ENCODE data around the gene ECE2.

ECE2 gene

GRCh38 chr3:184240384-184241140 lies 35.3 kb upstream of the ECE2 start:
- in situ Hi-C loops (cut with MboI; ENCODE audit: low sequenced_read_pairs) = no loop called here

- in situ Hi-C loops (cut with MboI; ENCODE audit: low sequenced_read_pairs) = no loop called here
Observed at GRCh38 chr3:184241141-184241446, 34.7 kb upstream of the ECE2 start.

- in situ Hi-C loops (cut with MboI; ENCODE audit: low sequenced_read_pairs) = no loop called here
Observed at GRCh38 chr3:184241447-184242296, 34.1 kb upstream of the ECE2 start.

GRCh38 chr3:184242297-184242685 lies 33.5 kb upstream of the ECE2 start:
- in situ Hi-C loops (cut with MboI; ENCODE audit: low sequenced_read_pairs) = no loop called here

DNA sequence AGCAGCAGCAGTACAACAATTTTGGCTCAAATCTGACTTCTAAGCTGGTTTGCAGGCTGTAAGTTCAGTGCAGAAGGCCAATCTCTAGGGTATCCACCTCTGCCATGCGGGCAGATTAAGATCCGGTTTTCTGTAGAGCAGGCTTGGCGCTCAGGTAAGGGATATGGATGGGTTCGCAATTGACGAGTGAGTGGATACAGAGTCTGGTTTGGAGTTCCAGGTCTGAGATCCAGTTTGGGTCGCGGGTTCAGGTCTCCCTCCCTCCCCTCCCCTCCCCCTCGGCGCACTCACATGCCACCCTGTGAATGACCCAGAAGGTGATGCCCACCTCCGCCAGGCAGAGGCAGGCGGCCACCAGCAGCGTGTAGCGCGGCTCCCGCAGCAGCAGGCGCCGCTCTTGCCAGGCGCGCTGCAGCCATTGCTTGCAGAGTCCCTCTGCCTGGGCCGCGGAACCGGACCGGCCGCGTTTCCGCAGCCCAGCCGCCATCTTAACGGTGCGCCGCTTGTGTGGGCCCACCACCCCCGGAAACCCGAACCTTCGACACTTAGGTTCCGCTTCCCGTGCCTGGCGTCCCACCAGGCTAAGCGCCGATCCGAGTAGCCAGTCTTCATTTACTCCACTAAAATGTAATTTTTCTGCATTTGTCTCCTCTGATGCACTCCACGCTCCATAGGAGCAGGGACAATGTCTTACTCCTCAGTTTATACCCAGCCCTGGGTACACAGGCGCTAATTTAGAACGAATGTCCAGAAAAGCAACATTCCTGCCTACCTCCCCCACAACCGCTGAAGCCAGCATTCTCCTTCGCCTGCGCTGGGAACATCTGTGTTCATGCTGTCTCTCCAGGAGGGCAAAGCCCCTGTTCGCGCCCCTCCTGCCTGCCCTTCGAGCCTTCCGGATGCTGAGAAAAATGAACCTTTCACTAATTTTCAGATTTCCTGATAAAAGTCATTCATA lies 27.1 kb upstream of the ECE2 start, which contains the start of gene ALG3:
ALG3 (minus strand) TSS at position 509 of the 958 bp plus-strand sequence; CDS start at position 487, 22 bp downstream.
- in situ Hi-C loops (cut with MboI; ENCODE audit: low sequenced_read_pairs) = no loop called here

GRCh38 chr3:184249412-184250166 lies 26.2 kb upstream of the ECE2 start, which contains the start of gene EEF1AKMT4:
Gene EEF1AKMT4 (plus strand): TSS chr3:184249672. CDS start chr3:184249695, 23 bp downstream.
- in situ Hi-C loops (cut with MboI; ENCODE audit: low sequenced_read_pairs) = no loop called here

- in situ Hi-C loops (cut with MboI; ENCODE audit: low sequenced_read_pairs) = no loop called here
Observed at GRCh38 chr3:184250167-184250828, 25.5 kb upstream of the ECE2 start.

DNA sequence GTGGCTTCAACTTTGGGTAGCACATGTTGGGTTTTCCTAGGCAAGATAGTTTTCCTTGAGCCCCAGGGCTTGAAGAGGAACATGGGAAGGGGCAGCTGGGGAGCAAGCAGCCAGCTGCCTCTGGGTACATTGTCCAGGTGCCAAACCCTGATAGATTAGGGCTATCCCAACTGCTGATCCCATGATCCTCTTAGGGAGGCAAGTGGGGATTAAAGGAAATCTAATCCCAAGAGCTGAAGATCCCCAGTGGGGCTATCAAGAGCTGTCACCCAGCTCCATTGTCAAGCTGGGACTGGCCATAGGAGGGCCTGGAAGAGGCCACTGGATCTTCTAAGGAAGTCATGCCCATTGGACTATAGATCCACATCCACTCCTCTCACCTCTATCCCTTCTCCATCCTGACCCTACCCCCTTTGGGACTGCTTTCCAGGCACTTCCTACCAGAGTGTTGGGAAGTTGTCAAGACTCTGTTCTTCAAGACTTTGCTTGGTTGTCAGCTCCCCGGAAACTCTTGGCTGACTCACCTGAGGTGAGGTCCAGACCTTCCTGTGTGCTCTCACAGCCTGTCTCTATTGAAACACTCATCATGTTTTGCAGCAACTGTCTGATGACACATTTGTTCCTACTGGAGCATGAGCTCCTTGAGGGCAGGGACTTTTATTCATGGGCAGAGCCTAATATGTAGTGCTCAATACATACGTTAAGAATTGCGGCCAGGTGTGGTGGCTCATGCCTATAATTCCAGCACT lies 20.4 kb upstream of the ECE2 start:
- in situ Hi-C loops (cut with MboI; ENCODE audit: low sequenced_read_pairs) = no loop called here

DNA sequence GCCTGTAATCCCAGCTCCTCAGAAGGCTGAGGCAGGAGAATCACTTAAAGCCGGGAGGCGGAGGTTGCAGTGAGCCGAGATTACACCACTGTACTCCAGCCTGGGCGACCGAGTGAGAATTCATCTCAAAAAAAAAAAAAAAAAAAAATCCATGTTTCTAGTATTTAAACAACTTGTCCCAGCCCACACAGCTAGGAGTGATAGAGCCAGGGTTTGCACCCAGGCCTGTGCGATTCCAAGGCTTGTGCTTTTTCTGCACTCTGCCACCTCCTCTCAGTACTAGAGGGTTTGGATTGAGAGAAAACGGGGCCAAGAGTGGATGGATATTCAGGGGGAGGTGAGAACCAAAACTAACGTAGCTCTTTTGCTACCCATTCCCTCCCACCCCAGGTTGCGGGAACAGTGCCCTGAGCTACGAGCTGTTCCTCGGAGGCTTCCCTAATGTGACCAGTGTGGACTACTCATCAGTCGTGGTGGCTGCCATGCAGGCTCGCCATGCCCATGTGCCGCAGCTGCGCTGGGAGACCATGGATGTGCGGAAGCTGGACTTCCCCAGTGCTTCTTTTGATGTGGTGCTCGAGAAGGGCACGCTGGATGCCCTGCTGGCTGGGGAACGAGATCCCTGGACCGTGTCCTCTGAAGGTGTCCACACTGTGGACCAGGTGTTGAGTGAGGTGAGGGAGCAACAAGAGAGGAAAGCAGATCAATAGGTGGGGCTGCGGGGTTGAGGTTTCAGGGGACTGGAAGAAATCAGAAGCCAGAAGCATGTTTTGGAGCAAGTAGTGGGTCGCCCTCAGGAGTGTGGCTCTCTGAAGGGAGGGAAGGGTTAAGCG lies 18.5 kb upstream of the ECE2 start:
- in situ Hi-C loops (cut with MboI; ENCODE audit: low sequenced_read_pairs) = no loop called here

DNA sequence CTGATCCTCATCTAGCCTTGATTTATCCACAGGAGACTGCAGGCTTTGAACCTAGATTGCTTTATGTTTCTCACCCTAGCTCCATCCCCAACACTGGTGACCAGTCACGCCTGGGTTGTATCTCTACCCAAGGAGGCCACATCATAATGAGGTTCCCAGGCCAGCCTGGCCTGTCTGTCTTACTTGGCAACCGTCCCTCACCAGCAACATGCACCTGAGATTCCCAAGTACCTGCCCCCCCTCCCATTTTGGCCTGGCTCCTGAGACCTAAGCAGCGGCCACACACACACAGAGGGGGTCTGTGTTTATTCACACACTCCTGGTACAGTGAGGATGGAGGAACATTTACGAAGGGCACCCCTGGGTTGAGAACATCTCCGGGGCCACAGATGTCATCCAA lies 16.9 kb upstream of the ECE2 start:
- in situ Hi-C loops (cut with MboI; ENCODE audit: low sequenced_read_pairs) = no loop called here

DNA sequence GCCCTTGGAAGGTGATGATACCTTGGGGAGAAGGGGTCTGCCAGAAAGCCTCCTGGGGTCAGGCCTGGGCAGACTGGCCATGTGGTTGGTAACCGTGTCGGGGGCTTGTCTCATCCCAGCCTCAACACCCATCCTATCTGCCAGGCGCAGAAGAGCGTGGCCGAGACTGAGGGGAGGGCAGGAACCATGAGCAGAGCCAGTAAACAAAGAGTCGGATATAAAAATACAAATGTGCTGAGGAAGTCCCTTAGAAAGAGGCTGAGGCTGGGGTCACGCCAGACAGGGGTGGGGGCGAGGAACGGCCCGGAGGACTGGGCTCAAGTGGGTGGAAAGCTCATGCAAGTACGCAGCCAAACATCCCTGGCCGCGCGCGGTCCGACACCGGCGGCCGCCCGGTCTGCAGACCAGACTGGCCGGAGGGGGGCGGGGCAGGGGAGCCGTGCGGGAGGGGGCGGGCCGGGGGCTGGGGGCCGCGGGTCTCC lies 16.4 kb upstream of the ECE2 start:
- in situ Hi-C loops (cut with MboI; ENCODE audit: low sequenced_read_pairs) = no loop called here

GRCh38 chr3:184259878-184260723 lies 15.7 kb upstream of the ECE2 start:
- in situ Hi-C loops (cut with MboI; ENCODE audit: low sequenced_read_pairs) = no loop called here

DNA sequence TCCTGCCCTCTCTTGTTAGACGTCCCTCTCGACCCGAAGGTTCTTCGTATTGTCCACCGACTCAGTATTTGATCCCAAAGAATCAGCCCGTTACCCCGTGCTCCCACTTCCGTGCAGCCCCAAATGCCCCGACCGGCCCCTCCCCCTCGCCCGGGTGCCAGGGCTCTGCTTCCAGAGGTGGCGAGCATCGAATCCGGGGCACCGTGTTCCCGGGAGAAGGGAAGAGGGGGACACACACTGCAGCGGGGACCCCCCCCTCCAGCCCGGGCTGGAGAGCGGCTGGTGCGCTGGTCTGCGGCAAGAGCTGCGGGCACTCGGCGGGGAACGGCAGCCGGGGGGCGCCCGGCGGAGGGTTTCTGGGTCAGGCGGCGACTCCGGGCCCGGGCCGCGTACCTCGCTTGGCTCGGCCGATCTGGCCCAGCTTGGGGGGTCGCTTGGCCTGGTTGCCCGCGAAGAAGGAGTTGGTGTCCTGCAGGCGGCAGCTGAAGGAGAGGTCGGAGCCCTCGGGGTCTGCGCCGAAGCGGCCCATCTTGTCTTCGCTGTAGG lies 15.0 kb upstream of the ECE2 start:
- in situ Hi-C loops (cut with MboI; ENCODE audit: low sequenced_read_pairs) = no loop called here

GRCh38 chr3:184261270-184261853 lies 14.5 kb upstream of the ECE2 start, which contains the start of gene CAMK2N2:
Gene CAMK2N2 (minus strand): TSS chr3:184261553. CDS start chr3:184261285, 268 bp downstream.
- in situ Hi-C loops (cut with MboI; ENCODE audit: low sequenced_read_pairs) = no loop called here

DNA sequence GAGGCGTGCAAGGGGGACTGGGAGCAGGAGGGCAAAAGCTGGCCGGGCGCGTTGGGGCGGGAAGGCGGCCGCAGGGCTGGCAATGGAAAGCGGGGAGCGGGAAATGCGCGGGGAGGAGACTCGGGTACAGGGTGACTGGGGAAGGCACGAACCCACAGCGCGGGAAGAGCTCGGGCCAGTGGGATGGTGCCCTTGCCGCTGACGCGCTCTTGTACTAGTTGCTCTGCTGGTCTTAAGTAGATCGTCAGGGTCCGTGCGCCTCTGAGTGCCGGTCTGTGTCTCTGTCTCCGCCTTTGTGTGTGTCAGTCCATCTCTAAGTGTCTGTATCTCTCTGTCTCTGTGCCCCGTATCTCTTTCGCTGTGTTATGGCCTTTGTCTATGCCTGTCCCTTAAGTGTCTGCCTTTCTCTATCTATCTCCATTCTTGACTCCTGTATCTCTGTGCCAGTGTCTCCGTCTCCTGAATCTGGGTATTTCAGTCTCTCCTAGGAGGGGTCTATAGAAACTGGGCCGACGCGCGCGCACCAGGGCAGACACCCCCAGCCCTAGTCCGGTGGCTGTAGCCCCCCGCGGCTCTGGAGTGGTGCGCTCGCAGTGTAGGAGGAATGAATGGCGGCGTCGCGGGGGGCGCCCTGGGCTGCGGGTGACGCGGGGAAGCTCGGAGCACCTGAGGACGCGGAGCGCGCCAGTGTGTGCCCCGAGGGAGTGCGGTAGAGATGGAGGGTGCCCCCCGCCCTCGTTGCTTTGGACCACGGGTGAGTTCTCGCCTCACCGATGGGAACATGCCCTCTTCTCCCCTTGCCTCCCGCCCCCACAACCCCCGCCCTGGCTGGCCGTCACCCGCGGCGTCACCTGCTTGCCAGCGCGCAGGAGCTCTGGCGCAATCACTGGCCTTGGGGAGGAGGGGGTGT lies 13.7 kb upstream of the ECE2 start:
- in situ Hi-C loops (cut with MboI; ENCODE audit: low sequenced_read_pairs) = no loop called here

All from hTERT RPE-1 (cell line).